ENCODE results near the gene KCNH1.

Gene KCNH1

GRCh38 chr1:210800756-210801155, 333.2 kb downstream of the KCNH1 start:
- no peak for TF ChIP-seq CTCF (IDR thresholded peaks at IDR 0.05)

DNA sequence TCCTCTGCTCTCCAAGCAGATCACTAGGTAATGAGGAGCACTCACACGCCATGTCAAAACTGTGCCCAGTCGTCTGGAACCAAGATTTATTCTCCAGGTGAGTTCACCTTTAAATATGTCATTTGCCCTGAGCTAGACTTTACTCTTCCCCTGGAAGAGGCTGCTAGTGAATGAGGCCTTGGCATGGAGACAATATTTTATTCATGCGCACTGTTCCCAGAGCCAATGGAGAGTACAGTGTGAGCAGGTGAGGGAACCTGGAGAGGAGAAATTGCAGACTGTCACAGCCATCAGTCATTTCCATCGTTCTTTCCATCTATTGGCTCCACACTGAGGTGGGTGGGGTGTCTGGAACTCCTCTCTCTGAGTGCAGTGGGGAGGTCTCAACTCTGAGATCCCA, 333.6 kb downstream of the KCNH1 start:
- no peak for TF ChIP-seq CTCF (IDR thresholded peaks at IDR 0.05)

- no peak for TF ChIP-seq CTCF (IDR thresholded peaks at IDR 0.05)
Observed at GRCh38 chr1:210797422-210797821, 336.5 kb downstream of the KCNH1 start.

DNA sequence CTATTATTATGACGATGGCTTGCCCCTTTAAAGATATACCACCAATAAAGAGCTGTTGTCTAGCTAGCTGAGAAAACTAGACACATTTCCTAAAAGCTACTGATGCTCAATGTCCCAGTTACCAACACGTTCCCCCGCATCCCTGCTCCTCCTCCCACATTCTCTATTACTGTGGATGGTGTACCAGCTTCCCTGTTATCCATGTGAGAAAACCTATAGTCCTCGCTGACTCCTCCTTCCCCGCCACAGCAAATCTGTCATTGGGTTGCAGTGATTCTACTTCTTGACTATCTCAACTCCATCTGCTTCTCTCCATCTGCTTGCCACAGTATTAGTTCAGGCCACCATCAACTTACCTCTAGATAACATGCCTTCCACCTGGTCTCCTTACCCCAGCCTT, 337.5 kb downstream of the KCNH1 start:
- no peak for TF ChIP-seq CTCF (IDR thresholded peaks at IDR 0.05)

DNA sequence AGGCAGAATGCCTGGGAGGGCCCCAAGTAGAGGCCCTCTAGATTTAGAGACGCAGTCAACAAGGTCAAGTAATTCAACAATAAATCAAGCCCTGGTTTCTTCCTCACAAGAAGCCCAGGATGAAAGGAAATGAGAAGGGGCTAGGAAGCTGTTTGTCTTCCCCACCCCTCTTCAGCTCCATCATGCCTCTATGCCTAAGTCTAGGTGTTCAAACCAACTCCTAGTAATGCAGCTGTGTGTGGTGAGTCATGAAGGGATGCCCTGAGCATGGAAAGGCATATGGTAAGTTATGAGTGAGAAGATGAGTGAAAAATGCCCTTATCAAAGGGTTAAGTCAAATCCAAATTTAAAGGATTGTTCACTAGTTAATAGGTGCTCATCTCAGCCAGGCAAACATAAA, 339.5 kb downstream of the KCNH1 start:
- no peak for TF ChIP-seq CTCF (IDR thresholded peaks at IDR 0.05)

DNA sequence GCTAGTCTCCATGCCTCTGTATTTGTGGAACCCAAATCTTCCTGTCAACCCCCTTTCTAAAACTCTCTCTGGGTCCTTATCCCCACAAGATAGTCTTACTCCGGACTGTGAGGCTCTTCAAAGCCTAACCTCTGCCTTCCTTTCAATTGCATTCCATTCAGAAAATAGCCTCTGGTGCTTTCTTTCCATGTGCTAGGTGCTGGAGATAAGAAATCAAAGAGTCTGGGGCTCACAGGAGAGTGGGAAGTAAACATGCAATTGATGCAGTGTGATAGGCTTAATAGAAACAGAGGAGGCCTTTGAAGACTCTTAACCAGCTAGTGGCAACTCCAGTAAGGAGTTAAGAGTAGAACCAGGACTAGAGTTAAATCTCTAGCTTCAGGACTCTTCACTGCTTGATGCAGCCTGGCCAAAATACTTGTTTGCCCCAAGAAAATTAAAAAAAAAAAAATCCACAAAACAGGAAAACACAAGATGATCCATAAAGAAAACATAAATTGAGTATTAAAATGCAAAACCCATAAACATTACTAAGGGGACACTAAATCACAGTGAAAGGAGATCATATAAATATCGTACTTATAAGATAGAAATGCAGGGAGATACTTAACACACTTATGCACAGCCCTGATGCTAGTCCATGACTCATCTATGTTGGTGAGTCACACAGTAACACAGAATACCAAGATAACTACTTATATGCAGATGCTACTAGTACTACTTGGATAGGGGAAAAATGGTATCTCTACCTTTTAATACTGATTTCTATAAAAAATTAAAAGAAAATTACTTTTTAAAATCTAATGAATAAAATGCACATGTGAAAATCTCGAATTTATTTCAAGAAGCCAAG, 341.5 kb downstream of the KCNH1 start:
- no peak for TF ChIP-seq CTCF (IDR thresholded peaks at IDR 0.05)

- no peak for TF ChIP-seq CTCF (IDR thresholded peaks at IDR 0.05)
Observed at GRCh38 chr1:210790196-210790595, 343.8 kb downstream of the KCNH1 start.
